Activated naive CD4-positive, alpha-beta T cell treated with anti-CD3 and anti-CD28 coated beads, Interleukin-2, amount 10 ng/mL, durations not matched to agents 7 days and 5 days (primary cell): ENCODE data around the gene PSMD8.
"Not testable (repeated sequence)": the region's sequence is repeated elsewhere in the genome, so short reads cannot be mapped to it uniquely, and the experiment has no call there.

Experiments used
- CTCF ChIA-PET: fragments of 350-600 bp; sonication (Branson Sonifier 250); formaldehyde crosslinking; loops from one replicate; lab custom pipeline; 2021; ENCODE audit warnings: antibody characterized with exemption; lab: Charles Lee
- DNase-seq: peaks from one replicate; pipeline ENCODE4 v3.0.0-alpha.2; 2020
- H3K27ac Mint-ChIP-seq: one replicate; pipeline ENCODE4 v1.8.0; 2021; ENCODE audit warnings: mild to moderate bottlenecking, moderate library complexity, mixed read lengths
- H3K27me3 Mint-ChIP-seq: one replicate; pipeline ENCODE4 v1.8.0; 2021; ENCODE audit warnings: mild to moderate bottlenecking, mixed read lengths
- H3K36me3 Mint-ChIP-seq: one replicate; pipeline ENCODE4 v1.8.0; 2021; ENCODE audit warnings: mixed read lengths
- H3K4me1 Mint-ChIP-seq: one replicate; pipeline ENCODE4 v1.8.0; 2021; ENCODE audit warnings: mixed read lengths
- H3K4me3 Mint-ChIP-seq: one replicate; pipeline ENCODE4 v1.8.0; 2021; ENCODE audit warnings: mild to moderate bottlenecking, moderate library complexity, mixed read lengths
- H3K9me3 Mint-ChIP-seq: one replicate; pipeline ENCODE4 v1.8.0; 2021; ENCODE audit warnings: mixed read lengths

The PSMD8 gene

GRCh38 chr19:38400361-38400760 lies 26.0 kb downstream of the PSMD8 start:
- H3K27ac Mint-ChIP-seq, result peak overlapping the region; percentile 47
- peaks cover 38% of the 10 kb centered on the region for H3K27me3 Mint-ChIP-seq
- CTCF ChIA-PET, result interaction anchor here (0.6 kb wide), 1 partner anchor 268 kb away, joined by 3 read pairs; no protein-coding TSS in a partner anchor
- peaks cover 33% of the 10 kb centered on the region for H3K4me1 Mint-ChIP-seq
- H3K36me3 Mint-ChIP-seq, result peaks cover 7% of the 10 kb centered on the region
- H3K4me3 Mint-ChIP-seq, result no peak overlapping the region
- no peak for DNase-seq
- no peaks in the 10 kb centered on the region for H3K9me3 Mint-ChIP-seq

GRCh38 chr19:38401148-38401547 lies 26.8 kb downstream of the PSMD8 start:
- DNase-seq, result no peak
- Mint-ChIP-seq H3K9me3 (no peaks in the 10 kb centered on the region), H3K27ac (peak overlapping the region; percentile 88), H3K4me3 (no peak overlapping the region), H3K27me3 (peaks cover 37% of the 10 kb centered on the region), H3K36me3 (peaks cover 9% of the 10 kb centered on the region), H3K4me1 (peaks cover 35% of the 10 kb centered on the region)
- CTCF ChIA-PET, result interaction anchor here (1.2 kb wide), 1 partner anchor 234 kb away, joined by 3 read pairs; no protein-coding TSS in a partner anchor

- CTCF ChIA-PET, result interaction anchor here (0.6 to 3.3 kb wide), 35 partner anchors 8 to 550 kb away, joined by 3 to 42 read pairs (median 4); partner anchors contain the start of genes ACTN4, EIF3K, GGN and MAP4K1
- no peaks in the 10 kb centered on the region for H3K9me3 Mint-ChIP-seq
- H3K36me3 Mint-ChIP-seq, result peaks cover 13% of the 10 kb centered on the region
- peak overlapping the region; percentile 92 for H3K4me3 Mint-ChIP-seq
- peak overlapping the region; percentile 94 for H3K27ac Mint-ChIP-seq
- DNase-seq, result no peak
- H3K27me3 Mint-ChIP-seq, result peaks cover 22% of the 10 kb centered on the region
- H3K4me1 Mint-ChIP-seq, result peaks cover 28% of the 10 kb centered on the region
Observed at GRCh38 chr19:38402623-38402966, 28.2 kb downstream of the PSMD8 start.

DNA sequence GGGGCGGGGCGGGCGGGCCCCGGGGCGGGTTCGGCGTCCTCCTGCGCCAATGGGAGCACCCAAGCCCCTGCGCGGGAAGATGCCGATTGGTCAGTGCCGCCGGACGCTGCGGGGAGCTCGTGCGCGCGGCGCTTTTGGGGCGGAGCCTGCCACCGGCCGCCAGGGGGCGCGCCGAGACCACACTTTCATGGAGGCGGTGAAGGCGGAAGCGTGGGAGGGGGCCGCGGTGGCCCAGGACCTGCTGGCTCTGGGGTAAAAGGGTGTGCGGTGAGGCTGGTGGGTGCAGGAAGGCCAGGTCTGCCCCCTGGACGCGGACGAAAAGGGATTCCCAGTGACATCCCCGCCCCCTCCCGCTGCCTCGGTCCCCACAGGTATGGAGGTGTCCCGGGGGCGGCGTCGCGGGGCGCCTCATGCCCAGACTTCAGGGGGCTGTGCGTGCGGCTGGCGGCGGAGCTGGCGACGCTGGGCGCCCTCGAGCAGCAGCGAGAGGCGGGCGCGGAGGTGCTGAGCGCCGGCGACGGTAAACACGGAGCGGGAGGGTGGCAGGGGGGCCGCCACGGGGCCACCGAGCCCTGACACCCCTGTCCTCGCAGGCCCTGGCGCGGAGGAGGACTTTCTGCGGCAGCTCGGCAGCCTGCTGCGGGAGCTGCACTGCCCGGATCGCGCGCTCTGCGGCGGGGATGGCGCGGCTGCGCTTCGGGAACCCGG lies 28.8 kb downstream of the PSMD8 start, which contains the start of gene FAM98C:
Gene FAM98C, plus strand, starts transcription at position 127 of the 708 bp plus-strand sequence. Its CDS starts 61 bp downstream, at position 188.
- Mint-ChIP-seq H3K27ac (peak within 1 kb of the TSS; percentile 94), H3K36me3 (peaks cover 15% of the 10 kb centered on the region), H3K9me3 (no peaks in the 10 kb centered on the region), H3K27me3 (peaks cover 19% of the 10 kb centered on the region), H3K4me3 (peak within 1 kb of the TSS; percentile 92), H3K4me1 (peaks cover 28% of the 10 kb centered on the region)
- DNase-seq, result peak; percentile 97
- CTCF ChIA-PET, result interaction anchor here (0.6 to 3.3 kb wide), 38 partner anchors 8 to 549 kb away, joined by 3 to 42 read pairs (median 4); partner anchors contain the start of genes ACTN4, EIF3K, GGN and MAP4K1

- no peak for DNase-seq
- Mint-ChIP-seq H3K36me3 (peaks cover 15% of the 10 kb centered on the region), H3K27me3 (peaks cover 11% of the 10 kb centered on the region), H3K4me1 (peaks cover 28% of the 10 kb centered on the region), H3K4me3 (peak overlapping the region; percentile 92), H3K27ac (peak overlapping the region; percentile 75), H3K9me3 (no peaks in the 10 kb centered on the region)
- CTCF ChIA-PET, result interaction anchor here (0.8 to 3.3 kb wide), 5 partner anchors 108 to 526 kb away, joined by 3 to 42 read pairs (median 3); partner anchors contain the start of genes MRPS12 and SARS2
Observed at GRCh38 chr19:38404858-38405257, 30.5 kb downstream of the PSMD8 start.

- Mint-ChIP-seq H3K36me3 (peaks cover 15% of the 10 kb centered on the region), H3K27ac (peak overlapping the region; percentile 61), H3K27me3 (peaks cover 7% of the 10 kb centered on the region), H3K4me3 (no peak overlapping the region), H3K9me3 (no peaks in the 10 kb centered on the region), H3K4me1 (peaks cover 28% of the 10 kb centered on the region)
- no peak for DNase-seq
- CTCF ChIA-PET, result interaction anchor here (0.8 to 3.3 kb wide), 4 partner anchors 108 to 525 kb away, joined by 3 to 42 read pairs (median 3); partner anchors contain the start of genes MRPS12 and SARS2
Observed at GRCh38 chr19:38405276-38405675, 30.9 kb downstream of the PSMD8 start.

GRCh38 chr19:38409631-38410133 lies 35.3 kb downstream of the PSMD8 start:
- no peak for DNase-seq

DNA sequence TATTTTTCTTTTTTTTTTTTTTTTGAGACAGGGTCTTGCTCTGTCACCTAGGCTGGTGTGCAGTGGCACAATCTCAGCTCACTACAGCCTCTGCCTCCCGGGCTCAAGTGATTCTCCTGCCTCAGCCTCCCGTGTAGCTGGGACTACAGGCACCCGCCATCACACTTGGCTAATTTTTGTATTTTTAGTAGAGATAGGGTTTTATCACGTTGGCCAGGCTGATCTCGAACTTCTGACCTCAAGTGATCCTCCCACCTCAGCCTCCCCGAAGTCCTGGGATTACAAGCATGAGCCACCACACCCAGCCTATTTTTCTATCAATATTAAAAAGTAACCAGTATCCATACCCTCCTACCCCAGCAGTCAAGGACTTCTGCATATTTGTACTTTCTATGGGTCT lies 36.0 kb downstream of the PSMD8 start:
- not testable (repeated sequence) for H3K27ac Mint-ChIP-seq, H3K4me3 Mint-ChIP-seq, H3K9me3 Mint-ChIP-seq, H3K4me1 Mint-ChIP-seq, H3K36me3 Mint-ChIP-seq, H3K27me3 Mint-ChIP-seq, DNase-seq
- CTCF ChIA-PET, result interaction anchor here (1.2 kb wide), 2 partner anchors 8 to 105 kb away, joined by 3 read pairs; partner anchors contain the start of gene FAM98C

More at GRCh38 chr19:38409631-38410133, 35.3 kb downstream of the PSMD8 start:
- Mint-ChIP-seq H3K4me3 (no peak overlapping the region), H3K36me3 (peaks cover 15% of the 10 kb centered on the region), H3K27me3 (no peaks in the 10 kb centered on the region), H3K27ac (no peak overlapping the region), H3K9me3 (no peaks in the 10 kb centered on the region), H3K4me1 (peaks cover 9% of the 10 kb centered on the region)
- CTCF ChIA-PET, result interaction anchor here (1.2 kb wide), 1 partner anchor 106 kb away, joined by 3 read pairs; no protein-coding TSS in a partner anchor

- CTCF ChIA-PET, result interaction anchor here (1.2 kb wide), 2 partner anchors 9 to 104 kb away, joined by 3 read pairs; partner anchors contain the start of gene FAM98C
Observed at GRCh38 chr19:38411041-38411712, 36.8 kb downstream of the PSMD8 start.

DNA sequence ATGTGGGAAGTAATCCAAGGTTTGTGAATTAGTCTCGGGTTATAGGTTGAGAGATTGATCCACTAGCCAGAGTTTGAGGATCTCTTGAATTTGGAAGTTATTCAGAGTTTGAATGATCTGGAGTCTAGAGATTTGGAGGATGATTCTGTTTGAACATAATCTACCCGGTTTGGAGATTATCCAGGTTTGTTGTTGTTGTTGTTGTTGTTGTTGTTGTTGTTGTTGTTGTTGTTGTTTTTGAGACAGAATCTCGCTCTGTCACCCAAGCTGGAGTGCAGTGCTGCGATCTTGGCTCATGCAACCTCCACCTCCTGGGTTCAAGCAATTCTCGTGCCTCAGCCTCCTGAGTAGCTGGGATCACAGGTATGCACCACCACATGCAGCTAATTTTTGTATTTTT lies 37.5 kb downstream of the PSMD8 start:
- H3K9me3 Mint-ChIP-seq, H3K4me1 Mint-ChIP-seq, DNase-seq, CTCF ChIA-PET, H3K36me3 Mint-ChIP-seq, H3K4me3 Mint-ChIP-seq, H3K27ac Mint-ChIP-seq, H3K27me3 Mint-ChIP-seq: not testable (repeated sequence)

More at GRCh38 chr19:38411041-38411712, 36.8 kb downstream of the PSMD8 start:
- H3K9me3 Mint-ChIP-seq, result no peaks in the 10 kb centered on the region
- H3K36me3 Mint-ChIP-seq, result peaks cover 9% of the 10 kb centered on the region
- DNase-seq, result no peak
- H3K4me1 Mint-ChIP-seq, result no peaks in the 10 kb centered on the region
- no peak overlapping the region for H3K27ac Mint-ChIP-seq
- H3K27me3 Mint-ChIP-seq, result no peaks in the 10 kb centered on the region
- no peak overlapping the region for H3K4me3 Mint-ChIP-seq

DNA sequence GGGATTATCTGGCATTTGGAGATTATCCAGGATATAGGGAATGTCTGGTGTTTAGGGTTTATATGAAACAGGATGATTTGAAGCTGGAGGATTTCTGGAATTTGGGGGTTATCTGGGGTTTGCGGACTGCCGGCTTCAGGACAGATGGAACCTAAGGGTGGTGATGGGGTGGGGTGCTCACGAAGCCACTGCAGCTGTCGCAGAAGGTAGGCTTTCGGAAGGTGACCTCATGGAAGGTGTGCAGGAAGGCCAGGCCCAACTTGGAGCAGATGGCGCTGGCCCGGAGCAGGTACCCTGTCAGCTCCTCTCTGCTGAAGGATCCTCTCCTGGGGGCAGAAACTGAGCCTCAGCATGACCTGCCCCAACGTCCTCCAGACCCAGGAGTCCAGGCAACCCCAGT lies 38.1 kb downstream of the PSMD8 start:
- H3K9me3 Mint-ChIP-seq, result no peaks in the 10 kb centered on the region
- DNase-seq, result no peak
- H3K27ac Mint-ChIP-seq, result no peak overlapping the region
- CTCF ChIA-PET, result no interaction called here
- no peak overlapping the region for H3K4me3 Mint-ChIP-seq
- H3K4me1 Mint-ChIP-seq, result peaks cover 11% of the 10 kb centered on the region
- H3K27me3 Mint-ChIP-seq, result peaks cover under 1% of the 10 kb centered on the region
- H3K36me3 Mint-ChIP-seq, result peaks cover 5% of the 10 kb centered on the region

DNA sequence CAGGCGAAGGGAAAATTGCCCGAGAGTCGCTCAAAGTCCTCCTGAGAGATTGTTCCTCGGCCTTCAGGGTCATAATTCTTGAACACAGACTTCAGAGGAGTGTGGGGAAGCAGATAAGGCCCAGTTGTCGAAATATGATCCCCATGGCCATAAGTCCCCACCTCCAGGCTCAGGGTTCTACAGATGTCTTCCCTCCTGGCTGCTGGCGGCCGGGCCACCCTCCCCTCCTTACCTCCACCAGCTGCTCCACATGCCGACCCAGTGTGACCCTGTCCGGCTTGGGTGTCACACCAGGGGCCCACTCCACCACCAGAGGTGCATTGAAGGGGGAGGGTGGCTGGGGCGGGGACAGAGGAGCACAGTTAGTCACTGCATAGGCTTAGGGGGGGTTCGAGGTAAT lies 38.6 kb downstream of the PSMD8 start:
- peaks cover 16% of the 10 kb centered on the region for H3K4me1 Mint-ChIP-seq
- H3K36me3 Mint-ChIP-seq, result peaks cover 3% of the 10 kb centered on the region
- no peaks in the 10 kb centered on the region for H3K9me3 Mint-ChIP-seq
- DNase-seq, result no peak
- CTCF ChIA-PET, result no interaction called here
- H3K27ac Mint-ChIP-seq, result no peak overlapping the region
- peaks cover 5% of the 10 kb centered on the region for H3K27me3 Mint-ChIP-seq
- H3K4me3 Mint-ChIP-seq, result no peak overlapping the region

DNA sequence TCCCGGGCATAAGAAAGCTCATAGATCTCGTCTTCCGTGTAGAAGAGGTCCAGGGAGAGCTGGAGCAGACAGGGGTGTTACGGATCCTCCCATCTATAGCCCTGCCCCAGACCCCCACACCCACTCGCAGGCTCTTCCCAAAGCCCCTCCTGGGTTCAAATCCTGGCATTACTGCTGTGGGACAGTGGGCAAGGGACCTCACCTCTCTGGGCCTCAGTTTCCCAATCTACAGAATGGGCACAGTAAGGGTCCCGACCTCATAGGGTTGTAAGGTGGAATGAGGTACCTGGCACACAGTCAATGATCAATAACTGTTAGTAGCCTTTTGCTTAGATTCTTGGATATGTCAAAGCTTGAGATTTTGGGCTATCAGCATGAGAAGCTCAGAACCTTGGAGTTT lies 39.0 kb downstream of the PSMD8 start:
- Mint-ChIP-seq H3K36me3 (peaks cover 3% of the 10 kb centered on the region), H3K4me1 (peaks cover 19% of the 10 kb centered on the region), H3K27ac (no peak overlapping the region), H3K9me3 (no peaks in the 10 kb centered on the region), H3K27me3 (peaks cover 7% of the 10 kb centered on the region), H3K4me3 (no peak overlapping the region)
- CTCF ChIA-PET, result interaction anchor here (1.8 kb wide), 1 partner anchor 10 kb away, joined by 6 read pairs; the partner anchor contains the start of gene FAM98C
- DNase-seq, result no peak

DNA sequence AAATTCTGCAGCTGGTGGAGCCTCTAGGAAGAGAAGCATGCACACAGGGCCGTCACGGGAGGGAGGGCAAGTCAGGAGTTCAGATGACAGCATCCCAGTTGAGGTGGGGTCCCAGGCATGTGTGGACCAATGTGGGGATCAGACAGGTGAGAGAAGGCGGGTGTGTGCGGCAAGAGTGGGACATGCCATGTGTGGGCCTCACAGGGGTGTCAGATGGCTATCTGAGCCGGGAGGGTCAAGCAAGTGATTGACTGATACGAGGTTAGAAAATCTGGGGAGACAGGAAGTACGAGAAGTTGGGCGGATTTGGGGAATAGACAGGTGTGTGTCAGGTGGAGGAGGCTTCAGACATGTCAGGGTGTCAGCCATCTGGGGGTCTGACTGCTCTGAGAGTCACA lies 42.8 kb downstream of the PSMD8 start:
- CTCF ChIA-PET, result interaction anchor here (1.1 to 1.9 kb wide), 3 partner anchors 9 to 217 kb away, joined by 4 to 8 read pairs (median 5); partner anchors contain the start of genes FAM98C and RASGRP4
- no peak for DNase-seq

More for the DNA sequence above, 42.8 kb downstream of the PSMD8 start:
- H3K4me3 Mint-ChIP-seq, result peak overlapping the region; percentile 76
- peaks cover 26% of the 10 kb centered on the region for H3K27me3 Mint-ChIP-seq
- no peaks in the 10 kb centered on the region for H3K36me3 Mint-ChIP-seq
- peak overlapping the region; percentile 81 for H3K27ac Mint-ChIP-seq
- peaks cover 25% of the 10 kb centered on the region for H3K4me1 Mint-ChIP-seq
- no peaks in the 10 kb centered on the region for H3K9me3 Mint-ChIP-seq
